HEK293 (cell line): ENCODE measurements around the gene PNLDC1.

Source experiments
- CTCF ChIA-PET: fragments of 350-600 bp; formaldehyde crosslinking; extraction: SDS; loops from one replicate; lab custom pipeline; 2021; ENCODE audit warnings: antibody characterized with exemption; lab: Yijun Ruan, JAX
- POLR2A ChIA-PET: fragments of 300-600 bp; formaldehyde crosslinking; extraction: SDS; loops from one replicate; lab custom pipeline; 2020; ENCODE audit warnings: antibody characterized with exemption, inconsistent platforms; lab: Yijun Ruan, JAX
- H3K27ac ChIP-seq: fragments of 200-500 bp; sonication (Bioruptor generic); 2 replicates; pipeline ENCODE4 v1.5.1; 2014; ENCODE audit warnings: low read depth, low read length, control low read depth, inconsistent platforms; ENCODE audit errors: extremely low read depth
- H3K36me3 ChIP-seq, 2 experiments: fragments of 200-500 bp in 1 of 2; sonication (Bioruptor generic) in 1 of 2; 1 replicate in 1 of 2; 2 replicates in 1 of 2; pipeline ENCODE4 v1.5.1; 2014 to 2017; ENCODE audit warnings: inconsistent platforms in 2 of 2, low read length in 2 of 2; ENCODE audit not compliant: control insufficient read depth in 2 of 2, insufficient read depth in 1 of 2
- H3K4me1 ChIP-seq: fragments of 200-500 bp; sonication (Bioruptor generic); 2 replicates; pipeline ENCODE4 v1.5.1; 2014; ENCODE audit warnings: mild to moderate bottlenecking, low read length, inconsistent platforms; ENCODE audit not compliant: control insufficient read depth, insufficient read depth
- H3K4me3 ChIP-seq: 2 replicates; pipeline ENCODE4 v1.5.1; 2011; ENCODE audit warnings: low read depth, mild to moderate bottlenecking, control low read depth, low read length, moderate library complexity
- H3K9me3 ChIP-seq: fragments of 200-500 bp; sonication (Bioruptor generic); 2 replicates; pipeline ENCODE4 v1.5.1; 2014; ENCODE audit warnings: low read depth, low read length, inconsistent platforms; ENCODE audit not compliant: control insufficient read depth, insufficient read depth
- BCL11A ChIP-seq: fragments of 450-650 bp; formaldehyde crosslinking; IDR thresholded peaks from 2 replicates; pipeline ENCODE4 v1.5.1; 2016; ENCODE audit warnings: low read depth, missing biosample characterization, missing genetic modification characterization
- GFI1B ChIP-seq: fragments of 450-650 bp; formaldehyde crosslinking; IDR thresholded peaks from 2 replicates; pipeline ENCODE4 v1.5.1; 2016; ENCODE audit warnings: missing biosample characterization, missing genetic modification characterization
- KLF16 ChIP-seq: fragments of 450-650 bp; formaldehyde crosslinking; IDR thresholded peaks from 2 replicates; pipeline ENCODE4 v1.5.1; 2017; ENCODE audit warnings: missing biosample characterization, missing genetic modification characterization
- TSHZ1 ChIP-seq: fragments of 450-650 bp; formaldehyde crosslinking; IDR thresholded peaks from 2 replicates; pipeline ENCODE4 v1.5.1; 2016; ENCODE audit warnings: missing biosample characterization, missing genetic modification characterization, borderline replicate concordance
- ZBTB48 ChIP-seq: fragments of 450-650 bp; formaldehyde crosslinking; IDR thresholded peaks from 2 replicates; pipeline ENCODE4 v1.5.1; 2016; ENCODE audit warnings: missing biosample characterization, missing genetic modification characterization
- ZBTB7A ChIP-seq: fragments of 450-650 bp; formaldehyde crosslinking; IDR thresholded peaks from 2 replicates; pipeline ENCODE4 v1.5.1; 2016; ENCODE audit warnings: low read depth, missing biosample characterization, missing genetic modification characterization
- ZFP3 ChIP-seq: fragments of 450-650 bp; formaldehyde crosslinking; IDR thresholded peaks from 2 replicates; pipeline ENCODE4 v1.5.1; 2016; ENCODE audit warnings: low read depth, missing biosample characterization, missing genetic modification characterization
- ZNF16 ChIP-seq: fragments of 450-650 bp; formaldehyde crosslinking; IDR thresholded peaks from 2 replicates; pipeline ENCODE4 v1.5.1; 2016; ENCODE audit warnings: low read depth, missing biosample characterization, missing genetic modification characterization
- ZNF202 ChIP-seq: fragments of 450-650 bp; formaldehyde crosslinking; IDR thresholded peaks from 2 replicates; pipeline ENCODE4 v1.5.1; 2016; ENCODE audit warnings: missing biosample characterization, missing genetic modification characterization, borderline replicate concordance
- ZNF211 ChIP-seq: fragments of 450-650 bp; formaldehyde crosslinking; IDR thresholded peaks from 2 replicates; pipeline ENCODE4 v1.5.1; 2016; ENCODE audit warnings: low read depth, missing biosample characterization, missing genetic modification characterization
- ZNF24 ChIP-seq: fragments of 450-650 bp; formaldehyde crosslinking; IDR thresholded peaks from 2 replicates; pipeline ENCODE4 v1.5.1; 2016; ENCODE audit warnings: missing biosample characterization, missing genetic modification characterization
- ZNF324 ChIP-seq: fragments of 450-650 bp; formaldehyde crosslinking; IDR thresholded peaks from 2 replicates; pipeline ENCODE4 v1.5.1; 2016; ENCODE audit warnings: missing biosample characterization, missing genetic modification characterization
- ZNF335 ChIP-seq: fragments of 450-650 bp; formaldehyde crosslinking; conservative IDR thresholded peaks from 2 replicates; pipeline ENCODE4 v1.5.1; 2016; ENCODE audit warnings: missing biosample characterization, missing genetic modification characterization
- ZNF580 ChIP-seq: fragments of 450-650 bp; formaldehyde crosslinking; IDR thresholded peaks from 2 replicates; pipeline ENCODE4 v1.5.1; 2016; ENCODE audit warnings: missing biosample characterization, missing genetic modification characterization
- ZNF626 ChIP-seq: fragments of 450-650 bp; sonication (Bioruptor Pico); formaldehyde crosslinking; IDR thresholded peaks from 2 replicates; pipeline ENCODE4 v1.5.1; 2018; ENCODE audit warnings: missing biosample characterization, missing genetic modification characterization, inconsistent platforms
- ZNF664 ChIP-seq: fragments of 450-650 bp; formaldehyde crosslinking; IDR thresholded peaks from 2 replicates; pipeline ENCODE4 v1.5.1; 2016; ENCODE audit warnings: missing biosample characterization, missing genetic modification characterization
- ZNF670 ChIP-seq: fragments of 450-650 bp; formaldehyde crosslinking; IDR thresholded peaks from 2 replicates; pipeline ENCODE4 v1.5.1; 2016; ENCODE audit warnings: missing biosample characterization, missing genetic modification characterization, low read depth
- ZNF76 ChIP-seq: fragments of 450-650 bp; formaldehyde crosslinking; IDR thresholded peaks from 2 replicates; pipeline ENCODE4; 2016; ENCODE audit warnings: low read depth, missing biosample characterization, missing genetic modification characterization, borderline replicate concordance
- ZSCAN30 ChIP-seq: fragments of 450-650 bp; IDR thresholded peaks from 2 replicates; pipeline ENCODE4 v1.5.1; 2018; ENCODE audit warnings: missing biosample characterization, mild to moderate bottlenecking, missing genetic modification characterization, moderate library complexity
- ZXDB ChIP-seq: fragments of 450-650 bp; formaldehyde crosslinking; IDR thresholded peaks from 2 replicates; pipeline ENCODE4 v1.5.1; 2016; ENCODE audit warnings: missing biosample characterization, missing genetic modification characterization
- TF ChIP-seq, protein P1 (sequence below): fragments of 450-650 bp; formaldehyde crosslinking; IDR thresholded peaks from 2 replicates; pipeline ENCODE4 v1.5.1; 2016; ENCODE audit warnings: missing biosample characterization, missing genetic modification characterization

Gene PNLDC1

GRCh38 chr6:159837511-159837910 is 37.4 kb downstream of the PNLDC1 start (continued):
- no peak for TF ChIP-seq ZNF664 (tag by site-specific recombination)

- ChIA-PET POLR2A (no interaction called here), CTCF (interaction anchor here (0.9 kb wide), 1 partner anchor 25 kb away, joined by 3 read pairs; no protein-coding TSS in a partner anchor)
- Histone ChIP-seq H3K4me3 (no peak overlapping the region), H3K4me1 (no peaks in the 10 kb centered on the region), H3K27ac (no peak overlapping the region), H3K36me3 (no peaks in the 10 kb centered on the region), H3K9me3 (no peaks in the 10 kb centered on the region)
- no peak for TF ChIP-seq BCL11A (tag by site-specific recombination)
- TF ChIP-seq ZFP3 (tag by site-specific recombination) = no peak
- TF ChIP-seq ZNF202 = no peak
- no peak for TF ChIP-seq TSHZ1 (tag by site-specific recombination)
- TF ChIP-seq KLF16 = no peak
- TF ChIP-seq ZNF335 (tag by site-specific recombination) = no peak
Measured at GRCh38 chr6:159838020-159838744, 38.1 kb downstream of the PNLDC1 start.

DNA sequence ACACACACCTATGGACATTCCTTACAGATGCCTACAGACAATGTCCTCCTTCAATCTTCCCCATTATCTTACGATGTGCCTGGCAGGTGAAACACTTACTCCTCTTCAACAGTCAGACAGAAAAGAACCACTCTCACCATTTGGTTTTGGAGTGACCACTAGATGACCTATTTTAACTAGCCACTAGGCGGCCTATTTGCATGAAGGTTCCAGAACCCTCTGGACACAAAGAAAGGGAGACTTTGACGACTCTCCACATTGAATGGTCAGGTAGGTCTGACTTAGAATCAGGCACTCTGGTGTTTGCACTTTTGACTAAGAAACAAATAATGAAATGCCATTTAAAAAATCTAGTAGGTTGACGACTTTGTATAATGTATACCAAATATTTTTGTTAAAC is 42.0 kb downstream of the PNLDC1 start:
- CTCF ChIA-PET = interaction anchor here (0.9 kb wide), 1 partner anchor 13 kb away, joined by 3 read pairs; no protein-coding TSS in a partner anchor

GRCh38 chr6:159844737-159845645 is 44.9 kb downstream of the PNLDC1 start:
- Histone ChIP-seq H3K36me3 (no peaks in the 10 kb centered on the region), H3K4me3 (no peak overlapping the region), H3K9me3 (no peaks in the 10 kb centered on the region), H3K4me1 (no peaks in the 10 kb centered on the region), H3K27ac (no peak overlapping the region)
- ChIA-PET CTCF (interaction anchor here (0.9 to 2.5 kb wide), 2 partner anchors 9 to 610 kb away, joined by 3 to 11 read pairs; no protein-coding TSS in a partner anchor), POLR2A (no interaction called here)
- no peak for TF ChIP-seq ZSCAN30 (tag by site-specific recombination)
- TF ChIP-seq GFI1B (tag by site-specific recombination) = no peak
- TF ChIP-seq, protein P1, sequence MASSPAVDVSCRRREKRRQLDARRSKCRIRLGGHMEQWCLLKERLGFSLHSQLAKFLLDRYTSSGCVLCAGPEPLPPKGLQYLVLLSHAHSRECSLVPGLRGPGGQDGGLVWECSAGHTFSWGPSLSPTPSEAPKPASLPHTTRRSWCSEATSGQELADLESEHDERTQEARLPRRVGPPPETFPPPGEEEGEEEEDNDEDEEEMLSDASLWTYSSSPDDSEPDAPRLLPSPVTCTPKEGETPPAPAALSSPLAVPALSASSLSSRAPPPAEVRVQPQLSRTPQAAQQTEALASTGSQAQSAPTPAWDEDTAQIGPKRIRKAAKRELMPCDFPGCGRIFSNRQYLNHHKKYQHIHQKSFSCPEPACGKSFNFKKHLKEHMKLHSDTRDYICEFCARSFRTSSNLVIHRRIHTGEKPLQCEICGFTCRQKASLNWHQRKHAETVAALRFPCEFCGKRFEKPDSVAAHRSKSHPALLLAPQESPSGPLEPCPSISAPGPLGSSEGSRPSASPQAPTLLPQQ (tag by site-specific recombination) = no peak
- TF ChIP-seq ZNF580 (tag by site-specific recombination) = no peak
- TF ChIP-seq ZNF670 = no peak
- TF ChIP-seq ZBTB7A (tag by site-specific recombination) = no peak
- no peak for TF ChIP-seq ZNF76
- TF ChIP-seq TSHZ1 (tag by site-specific recombination) = no peak

More for the DNA sequence above, 42.0 kb downstream of the PNLDC1 start:
- H3K4me1 ChIP-seq = no peaks in the 10 kb centered on the region
- TF ChIP-seq ZNF324 (no peak), ZNF211 (no peak), ZBTB48 (tag by site-specific recombination) (no peak), ZNF664 (tag by site-specific recombination) (no peak), ZXDB (tag by site-specific recombination) (no peak), ZNF626 (tag by site-specific recombination) (no peak), ZNF24 (tag by site-specific recombination) (no peak), ZNF16 (no peak)
- no peak overlapping the region for H3K27ac ChIP-seq
- no peak overlapping the region for H3K4me3 ChIP-seq
- POLR2A ChIA-PET = no interaction called here
- no peaks in the 10 kb centered on the region for H3K9me3 ChIP-seq
- H3K36me3 ChIP-seq = no peaks in the 10 kb centered on the region
